ENCODE results near the gene FAM117B.
A peak's percentile ranks its signal among the peaks of the same experiment; 100 is the strongest.
"Not testable (repeated sequence)": the region's sequence is repeated elsewhere in the genome, so short reads cannot be mapped to it uniquely, and the experiment has no call there.

The FAM117B gene

DNA sequence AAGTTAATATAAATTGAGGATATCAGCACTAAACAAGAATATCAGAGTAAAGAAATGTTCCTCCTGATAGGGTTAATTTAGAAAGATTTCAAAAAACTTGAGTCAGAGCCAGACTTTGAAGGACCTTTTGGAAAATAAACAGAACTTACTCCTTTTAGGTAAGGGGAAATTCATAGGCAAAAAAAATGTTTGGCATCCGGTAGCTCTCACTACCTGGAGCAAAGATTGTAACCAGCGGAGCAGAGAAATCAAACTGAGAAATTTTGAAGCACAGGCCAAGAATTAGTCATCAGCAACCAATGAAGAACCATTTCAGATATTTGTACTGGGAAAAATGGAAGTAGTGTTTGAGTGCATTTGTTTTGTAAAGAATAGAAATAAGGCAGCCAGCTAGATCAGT is 123.8 kb downstream of the FAM117B start:
- no peak for DNase-seq (ENCODE audit: low read depth)

DNA sequence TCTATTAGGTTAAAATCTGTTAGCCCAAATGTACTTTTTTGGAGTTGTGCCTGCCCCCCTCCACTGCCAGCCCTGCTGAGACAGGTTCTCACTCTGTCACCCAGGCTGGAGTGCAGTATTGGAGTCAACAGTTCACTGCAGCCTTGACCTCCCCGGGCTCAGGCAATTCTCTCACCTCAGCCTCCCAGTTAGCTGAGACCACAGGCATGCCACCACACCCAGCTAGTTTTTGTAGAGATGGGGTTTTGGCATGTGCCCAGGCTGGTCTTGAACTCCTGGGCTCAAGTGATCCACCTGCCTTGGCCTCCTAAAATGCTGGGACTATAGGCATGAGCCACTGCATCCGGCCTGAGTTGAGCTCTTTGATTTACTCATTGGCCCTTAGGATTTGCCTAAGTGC is 126.1 kb downstream of the FAM117B start:
- DNase-seq (ENCODE audit: low read depth), result no peak

DNA sequence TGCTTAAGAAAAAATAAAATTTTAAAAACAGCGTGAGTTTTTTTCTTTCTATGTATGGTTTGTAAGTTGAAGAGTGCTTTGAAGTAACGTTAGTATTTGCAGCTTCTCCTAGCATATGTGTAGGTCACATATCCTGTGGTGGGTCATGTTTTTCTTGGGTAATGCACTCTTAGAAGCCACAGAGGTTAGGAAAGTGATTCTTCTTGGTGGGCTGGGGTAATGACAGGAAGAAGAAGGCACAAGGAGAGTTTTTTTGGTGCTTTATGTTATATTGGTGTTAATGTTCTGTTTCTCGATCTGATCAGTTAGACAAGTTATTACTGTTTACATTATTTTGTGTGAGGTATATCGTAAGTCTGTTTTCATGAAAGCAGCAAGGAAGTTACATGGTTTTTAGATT is 127.8 kb downstream of the FAM117B start:
- DNase-seq (ENCODE audit: low read depth), result no peak

DNA sequence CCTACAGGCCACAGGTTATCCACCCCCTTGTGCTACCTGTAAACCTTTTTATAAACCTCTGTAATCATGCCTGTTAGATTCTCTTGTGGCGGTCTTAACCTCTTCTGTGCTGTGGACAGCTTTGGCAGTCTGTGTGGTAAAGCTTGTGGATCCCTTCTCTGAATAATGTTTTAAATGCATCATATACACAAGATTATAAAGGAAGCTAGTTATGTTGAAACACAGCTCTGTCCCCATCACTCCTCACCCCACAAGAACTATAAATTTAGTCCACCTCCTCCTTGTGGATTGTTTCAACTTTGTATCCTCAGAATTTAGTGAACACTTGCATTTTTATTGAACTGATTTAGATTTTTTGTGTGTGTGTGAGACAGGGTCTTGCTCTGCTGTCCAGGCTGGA is 129.1 kb downstream of the FAM117B start:
- DNase-seq (ENCODE audit: low read depth), result no peak

DNA sequence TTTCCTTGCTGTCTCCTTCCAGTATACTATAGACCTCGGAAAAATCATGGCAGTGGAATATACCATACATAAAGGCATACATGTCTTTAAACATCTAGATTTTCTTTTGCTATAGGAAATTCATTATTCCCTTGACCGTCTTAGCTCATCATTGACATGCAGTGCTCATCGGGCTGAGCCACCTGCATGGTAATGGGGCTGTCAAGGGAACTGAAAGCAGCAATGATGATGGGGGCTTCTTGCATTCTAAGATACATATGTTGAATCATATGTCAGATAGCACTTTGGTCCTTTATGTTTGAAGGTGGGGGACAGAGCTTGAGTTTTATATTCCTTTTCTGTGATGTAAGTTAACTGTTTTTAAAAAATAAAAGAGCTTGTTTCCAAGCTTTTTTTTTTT is 130.2 kb downstream of the FAM117B start:
- DNase-seq (ENCODE audit: low read depth), result no peak

DNA sequence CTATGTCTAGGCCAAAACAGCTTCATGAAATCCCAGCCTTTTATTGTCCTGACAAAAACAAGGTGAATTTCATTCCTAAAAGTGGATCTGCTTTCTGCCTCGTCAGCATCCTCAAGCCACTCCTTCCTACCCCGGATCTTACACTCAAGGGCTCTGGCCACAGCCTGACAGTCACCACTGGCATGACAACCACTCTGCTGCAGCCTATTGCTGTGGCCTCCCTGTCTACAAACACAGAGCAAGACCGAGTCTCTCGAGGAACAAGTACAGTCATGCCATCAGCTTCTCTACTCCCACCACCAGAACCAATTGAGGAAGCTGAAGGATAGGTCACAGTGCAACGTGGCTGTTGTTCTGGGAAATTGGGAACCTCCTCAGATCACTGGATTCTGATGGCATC is 130.7 kb downstream of the FAM117B start:
- DNase-seq (ENCODE audit: low read depth), result no peak

DNA sequence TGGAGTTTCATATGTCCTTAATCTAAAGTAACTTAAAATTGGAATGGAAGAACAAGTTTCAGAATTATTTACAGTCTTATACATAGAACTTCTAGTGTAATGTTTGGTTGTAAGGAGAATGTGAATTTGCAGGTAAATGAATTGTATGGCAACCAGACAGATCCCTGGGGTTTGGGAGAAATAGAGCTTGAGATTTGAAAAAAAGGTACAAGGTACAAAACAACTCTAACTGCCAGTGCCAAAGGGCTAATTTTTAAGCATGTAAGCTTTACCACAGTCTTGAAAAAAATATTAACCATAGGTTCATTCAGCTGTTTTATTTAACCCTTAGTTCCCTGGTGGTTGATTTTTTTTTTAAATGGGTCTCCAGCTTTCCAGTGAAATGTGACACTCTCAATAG is 133.5 kb downstream of the FAM117B start:
- no peak for DNase-seq (ENCODE audit: low read depth)

DNA sequence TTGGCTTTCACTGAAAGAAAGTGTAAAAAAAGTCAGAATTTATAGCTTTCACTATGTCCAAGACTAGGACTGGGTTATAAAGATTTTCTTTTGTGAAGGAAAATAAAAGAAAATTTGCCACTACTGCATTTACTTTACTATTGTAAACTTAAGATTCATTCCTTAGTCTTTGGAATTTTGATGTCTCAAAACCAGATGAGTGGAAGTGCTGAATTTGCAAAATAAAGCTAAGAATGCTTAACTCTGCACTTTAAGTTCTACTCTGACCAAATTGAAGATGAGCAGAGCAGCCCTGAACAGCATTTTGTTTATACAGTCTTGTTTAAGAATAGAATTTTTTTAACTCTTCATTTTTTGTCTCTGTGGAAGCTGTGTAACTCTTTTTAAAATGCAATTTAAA is 134.4 kb downstream of the FAM117B start:
- DNase-seq (ENCODE audit: low read depth), result no peak

DNA sequence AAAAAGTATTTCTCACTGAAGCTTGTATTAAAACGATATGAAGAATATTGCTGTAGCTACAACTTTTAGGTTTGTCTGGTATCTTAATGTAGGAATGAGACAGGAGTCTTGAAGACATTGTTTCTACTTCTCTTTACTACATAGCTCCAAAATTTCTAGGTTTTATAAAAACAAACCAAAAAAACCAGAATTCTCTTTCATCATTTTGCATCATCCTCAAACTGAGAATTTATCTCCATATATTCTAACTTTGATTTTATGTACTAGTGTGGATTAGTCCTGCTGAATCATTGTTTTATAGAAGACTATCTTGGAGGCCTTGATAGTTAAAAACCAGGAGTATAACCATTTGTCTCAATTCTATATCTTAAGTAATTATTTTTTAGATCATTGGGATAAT is 136.6 kb downstream of the FAM117B start:
- DNase-seq (ENCODE audit: low read depth), result no peak

DNA sequence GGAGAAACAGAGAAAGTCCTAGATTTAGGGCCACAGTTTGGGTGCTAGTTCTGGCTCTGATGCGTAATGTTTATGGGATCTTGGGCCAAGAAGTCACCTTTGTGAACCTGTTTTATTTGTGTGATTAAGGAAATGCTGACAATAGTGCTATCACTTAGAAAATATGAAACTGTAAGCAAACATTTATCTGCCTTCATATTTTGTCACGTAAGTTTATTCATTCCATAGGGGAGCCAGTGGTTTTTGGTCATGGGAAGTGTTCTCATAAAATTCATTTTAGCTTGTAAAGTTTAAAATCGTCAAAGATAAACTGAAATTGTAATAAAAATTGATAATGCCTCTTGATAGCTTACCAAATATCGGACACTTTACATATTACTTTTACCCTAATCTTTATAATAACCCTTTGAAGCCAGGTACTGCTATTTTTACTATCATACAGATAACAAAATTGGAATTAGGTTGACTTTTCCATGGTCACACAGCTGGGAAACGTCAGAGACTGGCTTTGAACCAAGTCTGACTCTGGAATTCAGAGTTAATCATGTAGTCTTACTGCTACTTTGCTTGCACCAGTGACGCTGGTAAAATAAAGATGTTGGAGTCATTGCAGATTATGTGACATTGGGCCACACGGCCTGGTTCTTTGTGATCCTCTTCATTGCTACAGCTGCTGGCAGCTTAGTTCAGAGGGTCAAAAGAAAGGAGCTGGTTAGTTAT is 137.1 kb downstream of the FAM117B start:
- no peak for DNase-seq (ENCODE audit: low read depth)

DNA sequence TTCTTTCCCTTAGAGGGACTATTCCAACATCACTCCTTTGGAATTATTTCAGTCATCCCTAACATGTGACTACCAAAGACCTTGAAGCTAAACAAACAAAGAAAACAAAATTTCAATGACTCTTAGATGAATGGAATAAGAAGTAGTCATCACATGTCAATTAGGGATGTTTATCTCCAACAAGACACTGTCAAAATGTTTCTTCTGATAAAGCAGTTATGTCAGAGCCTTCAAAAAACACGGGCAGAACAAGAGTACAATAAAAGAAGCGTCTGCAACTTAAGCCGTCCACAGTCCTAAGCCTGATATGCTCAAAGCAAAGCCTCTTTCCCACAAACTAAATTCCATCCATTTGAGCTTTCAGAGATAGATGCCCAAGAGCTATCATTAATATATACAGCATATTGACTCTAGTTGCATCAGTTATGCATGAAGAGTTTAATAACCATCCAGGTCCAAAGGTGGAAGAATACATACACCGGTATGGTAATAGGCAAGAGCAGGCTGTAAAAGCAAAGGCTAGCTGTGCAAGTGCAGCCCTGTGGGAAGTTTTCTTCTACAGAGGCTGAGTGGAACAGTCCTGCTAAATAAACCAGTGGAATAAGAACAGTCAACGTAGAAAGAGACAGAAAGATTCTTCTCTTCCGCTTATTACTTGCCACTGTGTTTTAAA is 138.7 kb downstream of the FAM117B start:
- no peak for DNase-seq (ENCODE audit: low read depth)

DNA sequence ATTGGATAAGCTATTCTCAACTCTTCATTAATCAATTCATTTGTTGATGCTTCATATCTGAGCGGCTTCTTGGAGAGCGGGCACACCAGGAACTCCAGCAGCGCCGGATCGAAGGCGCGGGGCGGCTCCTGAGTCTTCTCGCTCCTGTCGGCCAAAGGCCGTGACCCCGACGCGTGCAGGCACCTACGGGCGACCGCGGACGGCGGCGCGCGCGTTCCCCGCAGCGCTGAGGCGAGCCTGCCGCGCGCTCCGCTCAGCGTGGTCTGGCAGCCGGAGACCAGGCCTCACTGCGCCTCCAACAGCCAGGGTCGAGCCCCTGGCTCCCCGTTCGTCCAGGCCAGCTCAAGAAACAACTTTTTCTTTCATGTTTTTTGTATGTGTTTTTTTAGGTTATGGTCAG is 139.3 kb downstream of the FAM117B start:
- DNase-seq (ENCODE audit: low read depth), result no peak

DNA sequence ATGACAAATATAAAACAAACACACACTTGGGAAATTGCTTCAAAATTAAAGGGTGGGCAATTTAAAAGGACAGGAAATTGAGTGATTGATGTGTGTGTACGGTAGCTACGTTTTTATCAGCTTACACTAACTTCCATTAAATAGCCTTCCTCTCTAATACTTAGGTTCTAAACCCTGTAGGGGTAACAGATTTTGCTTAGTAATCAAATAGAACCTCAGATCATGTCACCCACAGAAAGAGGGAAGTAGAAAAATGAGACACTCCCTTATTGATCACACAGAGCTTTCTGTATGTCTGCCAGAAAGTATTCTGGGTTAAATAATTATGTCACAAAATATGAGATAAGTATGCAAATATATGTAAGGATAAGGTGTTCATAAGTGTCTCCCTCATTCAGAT is 143.4 kb downstream of the FAM117B start:
- no peak for DNase-seq (ENCODE audit: low read depth)

DNA sequence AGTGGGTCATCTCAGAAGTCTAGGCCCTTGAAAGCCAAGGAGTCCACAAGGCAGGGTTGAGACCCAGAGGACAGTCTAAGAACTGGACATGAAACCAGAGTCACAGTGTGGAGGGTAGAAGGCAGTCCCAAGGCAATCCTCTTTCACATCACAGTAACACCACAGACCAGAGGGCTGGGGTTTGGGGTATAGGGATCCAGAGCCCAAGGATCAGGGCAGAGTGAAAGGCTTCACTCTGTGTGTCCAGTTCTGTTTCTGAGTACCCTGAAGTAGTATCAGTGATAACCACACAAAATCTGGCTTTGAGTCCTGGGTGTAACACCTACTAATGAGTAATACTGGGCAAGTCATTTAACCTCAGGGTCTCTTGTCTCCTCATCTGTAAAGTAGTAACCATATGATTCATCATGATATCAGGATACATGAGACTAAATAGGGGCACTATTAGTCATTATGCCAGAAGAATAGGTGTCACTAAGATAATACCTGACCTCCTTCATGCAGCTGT is 145.8 kb downstream of the FAM117B start:
- DNase-seq (ENCODE audit: low read depth), result no peak

DNA sequence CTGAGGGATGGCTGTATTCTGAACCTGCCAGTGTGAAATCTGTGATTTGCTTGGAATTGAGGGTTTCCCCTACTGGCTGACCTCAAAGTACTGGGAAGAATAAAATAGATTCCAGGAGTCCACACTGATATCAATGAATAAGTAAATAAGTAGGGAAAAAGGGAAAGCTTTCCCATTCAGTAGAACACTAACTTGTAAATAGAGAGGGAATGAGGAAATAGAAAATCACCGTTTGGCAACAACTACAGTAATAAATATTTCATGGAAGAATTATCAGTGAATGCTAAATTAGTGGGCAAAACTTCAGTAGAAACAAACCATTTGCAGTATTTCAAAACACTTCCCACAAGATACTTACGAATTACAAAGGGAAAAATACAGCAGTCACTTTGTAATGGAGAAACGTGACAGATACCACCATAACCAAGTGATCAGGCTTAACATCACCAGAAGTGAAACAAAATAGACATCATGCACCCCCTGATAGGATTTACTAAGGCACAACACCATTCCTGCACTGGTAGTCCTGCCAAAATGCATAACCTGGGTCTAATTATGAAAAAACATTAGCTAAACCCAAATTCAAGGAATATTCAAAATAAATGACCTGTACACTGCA is 148.3 kb downstream of the FAM117B start:
- peak; percentile 7 for DNase-seq (ENCODE audit: low read depth)

DNA sequence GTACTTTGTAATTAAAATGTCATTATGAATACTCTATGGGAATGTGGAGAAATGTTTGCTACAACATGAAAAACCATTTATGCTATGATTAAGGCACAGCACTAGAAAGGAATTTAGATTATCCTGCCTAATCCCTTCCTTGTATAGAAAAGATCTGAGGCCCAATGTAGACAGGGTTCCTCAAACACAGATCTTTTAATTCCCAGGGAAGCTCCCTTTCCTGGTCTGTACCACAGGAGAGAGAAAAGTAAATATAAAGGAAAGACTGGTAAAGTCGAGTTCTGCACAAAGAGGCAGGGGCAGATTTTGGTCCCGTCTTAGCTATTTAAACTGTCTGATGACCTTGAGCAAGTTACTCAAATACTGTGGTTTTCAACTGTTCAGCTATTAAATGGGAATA is 152.1 kb downstream of the FAM117B start:
- no peak for DNase-seq (ENCODE audit: low read depth)

DNA sequence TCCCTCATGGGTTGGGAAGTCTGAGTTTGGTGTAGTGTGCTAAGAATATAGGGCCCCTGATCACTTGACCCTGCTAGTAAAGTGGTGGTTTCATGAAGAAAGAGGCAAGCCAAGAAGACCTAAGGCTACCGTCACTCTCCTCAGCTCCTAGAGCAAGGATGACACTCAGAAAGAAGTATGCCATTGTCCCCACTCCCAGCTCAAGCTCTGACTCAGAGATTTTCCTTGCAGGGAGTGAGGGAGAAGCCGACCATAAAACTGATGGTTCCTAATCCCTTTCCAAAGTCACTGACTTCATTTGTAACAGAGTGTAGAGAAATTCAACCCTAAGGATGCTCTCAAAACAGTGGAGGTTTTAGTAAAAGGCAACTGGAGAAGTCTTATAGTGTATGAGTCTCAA is 155.9 kb downstream of the FAM117B start:
- no peak for DNase-seq (ENCODE audit: low read depth)

DNA sequence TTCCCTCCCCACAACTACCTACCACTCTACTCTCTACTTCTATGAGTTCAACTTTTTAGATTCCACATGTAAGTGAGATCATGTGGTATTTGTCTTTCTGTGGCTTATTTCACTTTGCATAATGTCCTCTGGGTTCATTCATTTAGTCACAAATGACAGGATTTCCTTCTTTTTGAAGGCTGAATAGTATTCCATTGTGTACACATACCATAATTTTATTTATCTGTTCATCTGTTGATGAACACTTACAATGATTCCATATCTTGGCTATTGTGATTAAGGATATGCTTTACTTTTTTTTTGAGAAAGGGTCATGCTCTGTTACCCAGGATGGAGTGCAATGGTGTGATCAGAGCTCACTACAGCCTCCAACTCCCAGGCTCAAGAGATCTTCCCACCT is 163.2 kb downstream of the FAM117B start:
- no peak for DNase-seq (ENCODE audit: low read depth)

DNA sequence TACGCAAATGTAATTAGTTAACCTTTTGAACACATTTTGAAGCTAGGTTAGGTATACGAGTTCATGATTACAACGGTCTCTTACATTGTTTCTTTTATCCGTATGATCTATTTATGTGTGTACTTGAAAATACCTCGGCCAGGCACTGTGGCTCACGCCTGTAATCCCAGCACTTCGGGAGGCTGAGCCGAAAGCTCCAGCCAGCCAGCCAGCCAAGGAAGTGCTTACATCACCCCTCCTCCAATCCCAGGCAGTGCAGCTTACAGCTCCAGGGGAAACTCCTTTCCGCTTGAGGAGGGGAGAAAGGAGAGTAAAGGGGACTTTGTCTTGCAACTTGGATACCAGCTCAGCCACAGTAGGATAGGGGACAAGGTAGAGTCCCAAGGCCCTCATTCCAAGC is 171.1 kb downstream of the FAM117B start:
- not testable (repeated sequence) for DNase-seq (ENCODE audit: low read depth)

DNA sequence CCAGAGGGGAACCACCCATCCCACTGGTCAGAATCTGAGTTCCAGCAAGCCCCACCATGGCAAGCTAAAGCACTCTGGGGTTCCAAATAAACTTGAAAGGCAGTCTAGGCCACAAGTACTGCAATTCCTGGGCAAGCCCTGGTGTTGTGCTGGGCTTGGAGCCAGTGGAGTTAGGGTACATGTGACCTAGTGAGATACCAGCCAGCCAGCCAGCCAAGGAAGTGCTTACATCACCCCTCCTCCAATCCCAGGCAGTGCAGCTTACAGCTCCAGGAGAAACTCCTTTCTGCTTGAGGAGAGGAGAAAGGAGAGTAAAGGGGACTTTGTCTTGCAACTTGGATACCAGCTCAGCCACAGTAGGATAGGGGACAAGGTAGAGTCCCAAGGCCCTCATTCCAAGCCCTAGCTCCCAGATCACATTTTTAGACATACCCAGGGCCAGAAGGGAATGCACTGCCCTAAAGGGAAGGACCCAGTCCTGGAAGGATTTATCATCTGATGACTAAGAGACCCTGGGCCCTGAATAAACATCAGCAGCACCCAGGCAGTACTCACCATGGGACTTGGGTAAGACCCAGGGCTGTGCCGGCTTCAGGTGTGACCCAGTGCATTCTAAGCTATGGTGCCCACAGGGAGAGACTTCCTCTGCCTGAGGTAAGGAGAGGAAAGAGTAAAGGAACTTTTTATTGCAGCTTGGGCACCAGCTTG is 172.8 kb downstream of the FAM117B start:
- DNase-seq (ENCODE audit: low read depth), result peak; percentile 93

DNA sequence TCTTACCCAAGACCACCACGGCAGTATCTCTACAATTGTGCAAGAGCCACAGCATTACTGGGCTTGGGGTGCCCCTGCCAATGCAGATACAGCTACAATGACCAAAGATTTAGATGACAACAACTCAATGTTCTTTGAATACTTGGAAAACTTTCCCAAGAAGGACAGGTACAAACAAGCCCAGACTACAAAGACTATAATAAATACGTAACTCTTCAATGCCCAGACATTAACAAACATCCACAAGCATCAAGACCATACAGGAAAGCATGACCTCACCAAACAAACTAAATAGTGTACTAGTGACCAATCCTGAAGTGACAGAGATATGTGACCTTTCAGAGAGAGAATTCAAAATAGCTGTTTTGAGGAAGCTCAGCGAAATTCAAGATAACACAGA is 174.0 kb downstream of the FAM117B start:
- no peak for DNase-seq (ENCODE audit: low read depth)

DNA sequence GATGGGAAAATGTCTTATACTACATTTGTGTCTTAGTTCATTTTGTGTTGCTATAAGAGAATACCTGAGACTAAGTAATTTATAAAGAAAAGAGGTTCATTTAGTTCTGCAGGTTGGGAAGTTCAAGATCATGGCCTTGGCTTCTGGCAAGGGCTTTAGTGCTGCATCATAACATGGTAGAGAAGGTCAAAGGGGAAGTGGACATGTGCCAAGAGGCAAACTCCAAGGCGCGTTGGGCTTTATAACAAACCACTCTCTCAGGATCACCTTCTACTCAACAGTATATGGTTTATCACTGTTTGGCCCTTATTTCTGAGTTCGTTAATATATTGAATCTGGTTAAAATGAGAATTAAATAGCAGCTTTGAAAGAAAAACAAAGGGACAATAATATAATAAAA is 178.6 kb downstream of the FAM117B start:
- DNase-seq (ENCODE audit: low read depth), result no peak

DNA sequence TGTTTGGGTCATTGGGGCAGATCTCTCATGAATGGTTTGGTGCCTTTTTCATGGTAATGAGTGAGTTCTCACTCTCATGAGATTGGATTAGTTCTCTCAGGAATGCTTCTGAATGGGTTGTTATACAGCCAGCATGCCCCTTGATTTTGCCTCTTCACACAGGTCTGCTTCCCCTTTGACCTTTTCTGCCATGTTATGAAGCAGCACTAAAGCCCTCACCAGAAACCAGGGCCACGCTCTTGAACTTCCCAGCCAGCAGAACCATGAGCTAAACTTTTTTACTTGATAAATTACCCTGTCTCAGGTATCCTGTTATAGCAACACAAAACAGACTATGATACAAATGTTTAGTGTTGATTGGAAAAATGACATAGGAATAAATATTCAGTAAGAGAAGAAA is 179.5 kb downstream of the FAM117B start:
- no peak for DNase-seq (ENCODE audit: low read depth)
